HG02798 (cell line): Measurements from ENCODE around the gene CLEC20A.

ENCODE experiments used
- ATAC-seq: cut with Tn5 transposase; IDR thresholded peaks from one replicate; pipeline ENCODE4 v1.9.1; 2021; ENCODE audit warnings: mild to moderate bottlenecking; ENCODE audit not compliant: unreplicated experiment, poor library complexity

Gene CLEC20A

DNA sequence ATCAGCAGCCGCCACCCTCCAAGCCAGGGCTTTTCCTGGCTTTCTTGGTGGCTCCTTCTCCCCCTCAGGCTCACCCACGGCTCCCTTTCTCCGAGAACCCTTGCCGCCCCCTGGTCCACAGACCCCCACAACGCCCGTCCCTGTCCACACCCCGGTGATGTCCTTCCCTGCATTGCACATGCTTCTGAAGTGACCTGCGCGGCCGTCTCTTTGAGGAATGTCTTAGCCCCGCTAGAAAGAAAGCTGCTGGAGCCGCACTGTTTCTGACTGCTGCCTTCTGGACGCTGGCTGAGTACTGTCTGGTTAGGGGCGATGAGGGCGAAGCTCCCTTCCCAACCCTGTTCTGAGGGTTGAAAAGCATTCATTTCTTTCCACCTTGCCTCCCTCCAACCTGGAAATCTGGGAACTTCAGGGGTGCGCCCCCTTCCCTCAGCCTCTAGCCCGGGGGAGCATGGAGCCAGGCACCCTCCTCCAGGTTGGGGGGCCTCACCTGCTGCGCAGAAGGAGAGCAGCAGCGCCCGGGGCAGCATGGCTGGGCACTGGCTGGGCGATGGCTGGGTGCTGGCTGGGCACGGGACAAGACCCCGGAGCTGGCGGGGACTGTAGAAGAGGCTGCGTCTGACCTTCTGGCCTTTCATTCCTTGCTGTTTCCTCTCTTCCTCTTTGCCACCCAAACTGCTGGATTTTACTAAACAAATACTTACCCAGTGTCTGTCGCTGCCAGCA, at the start of gene CLEC20A:
CLEC20A (minus strand) TSS at position 555 of the 726 bp plus-strand sequence; CDS start at position 530, 25 bp downstream.
- no peak for ATAC-seq

DNA sequence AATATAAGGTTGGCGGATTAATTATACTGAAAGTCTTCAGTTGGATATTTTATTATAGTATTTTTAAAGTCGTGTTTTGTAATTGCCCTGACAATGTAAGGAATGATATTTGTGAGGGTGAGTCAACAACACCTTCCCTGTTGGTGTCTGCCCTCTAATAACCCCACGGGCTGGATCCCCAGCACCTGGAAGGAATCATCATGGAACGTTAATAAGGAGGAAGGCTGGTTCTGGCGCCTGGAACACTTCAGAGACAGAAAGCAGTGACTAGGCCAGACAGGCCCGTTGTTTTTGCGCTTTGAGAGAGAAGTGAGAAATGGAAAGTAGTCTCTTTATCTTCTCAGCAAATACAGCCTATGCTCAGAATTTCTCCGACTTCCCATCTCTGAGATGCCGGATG, 47.8 kb upstream of the CLEC20A start:
- ATAC-seq: no peak

DNA sequence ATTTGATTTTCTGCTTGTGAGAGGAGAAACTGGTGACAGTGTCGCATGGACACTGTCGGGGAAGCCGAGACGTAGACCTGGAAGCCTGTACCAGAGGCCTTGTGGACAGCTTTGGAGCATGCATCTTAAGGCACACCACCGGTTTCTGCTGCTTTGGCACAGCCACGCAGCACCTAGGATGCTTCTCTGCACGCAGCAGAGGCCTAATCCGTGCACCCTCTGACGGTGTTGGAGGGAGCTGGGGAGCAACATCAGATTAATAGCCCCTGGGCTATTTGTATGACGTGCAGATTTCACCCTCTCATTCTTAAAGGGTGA, 46.5 kb upstream of the CLEC20A start:
- ATAC-seq: peak; percentile 45

DNA sequence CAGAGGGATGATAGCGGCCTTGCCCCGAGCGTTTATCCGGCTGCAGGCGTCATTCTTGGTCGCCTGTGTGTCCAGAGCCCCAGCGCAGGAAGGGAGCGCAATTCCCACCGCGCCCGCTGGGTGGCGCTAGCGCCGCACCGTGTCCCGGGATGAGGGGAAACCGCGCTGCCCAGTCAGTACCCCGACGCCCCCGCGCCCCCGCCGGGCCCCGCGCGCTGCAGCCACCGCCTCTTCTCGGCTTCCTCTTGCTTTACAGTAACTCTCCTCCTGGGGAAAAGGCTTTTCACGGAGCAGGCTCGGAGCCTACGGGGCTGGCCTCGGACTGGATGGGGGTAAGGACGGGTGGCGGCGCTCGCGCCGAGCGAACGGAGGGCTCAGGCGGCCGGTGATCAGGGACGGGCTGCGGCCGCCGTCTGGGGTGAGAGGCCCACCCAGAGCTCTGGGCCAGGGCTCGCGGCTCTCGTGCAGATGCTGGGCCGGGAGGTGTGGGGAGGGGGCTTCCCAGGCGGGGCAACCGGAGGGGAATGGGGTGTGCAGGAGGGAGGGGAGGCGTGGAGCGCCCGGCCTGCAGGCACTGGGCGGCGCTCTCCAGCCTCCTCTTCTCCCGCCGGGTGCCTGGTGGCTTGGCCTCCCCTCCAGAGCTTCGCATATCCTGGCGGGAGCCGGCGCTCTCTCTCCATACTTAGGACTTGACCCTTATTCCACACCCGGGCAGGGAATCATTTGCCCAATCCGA, 46.0 kb upstream of the CLEC20A start:
- peak; percentile 78 for ATAC-seq

DNA sequence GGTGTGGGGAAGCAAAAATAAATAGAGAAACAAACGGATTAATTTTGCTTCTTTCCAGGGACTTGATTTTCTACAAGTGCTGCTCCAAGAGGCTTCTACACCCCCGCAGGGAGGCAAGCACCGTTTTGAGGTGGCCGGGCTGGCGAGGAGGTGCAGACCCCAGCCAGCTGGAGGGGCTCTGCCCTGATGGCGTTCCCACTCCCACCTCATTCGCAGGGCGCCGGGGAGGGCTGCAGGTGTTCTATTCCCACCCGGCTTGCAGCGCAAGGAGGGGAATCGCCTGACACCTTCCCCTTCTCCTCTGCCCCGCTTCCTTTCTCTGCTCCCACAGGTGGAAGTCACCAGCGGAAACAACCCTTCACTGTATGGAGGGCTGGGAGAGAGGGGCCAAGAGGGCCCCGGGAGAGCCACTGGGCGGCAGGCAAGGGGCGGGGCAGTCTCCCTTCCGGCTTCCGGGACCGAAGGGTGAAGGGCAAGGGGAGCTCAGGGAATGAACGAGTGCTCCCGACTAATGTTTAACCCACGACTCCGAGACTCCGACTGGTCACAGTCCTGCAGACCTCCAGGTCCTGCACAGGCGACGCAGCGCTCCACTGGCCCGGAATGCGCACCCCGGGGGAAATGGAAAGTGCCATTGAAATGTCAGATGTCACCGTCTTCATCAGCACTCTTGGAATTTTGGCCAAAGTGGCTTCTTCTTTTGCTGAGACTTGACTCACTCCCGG, 45.2 kb upstream of the CLEC20A start:
- peak; percentile 52 for ATAC-seq

DNA sequence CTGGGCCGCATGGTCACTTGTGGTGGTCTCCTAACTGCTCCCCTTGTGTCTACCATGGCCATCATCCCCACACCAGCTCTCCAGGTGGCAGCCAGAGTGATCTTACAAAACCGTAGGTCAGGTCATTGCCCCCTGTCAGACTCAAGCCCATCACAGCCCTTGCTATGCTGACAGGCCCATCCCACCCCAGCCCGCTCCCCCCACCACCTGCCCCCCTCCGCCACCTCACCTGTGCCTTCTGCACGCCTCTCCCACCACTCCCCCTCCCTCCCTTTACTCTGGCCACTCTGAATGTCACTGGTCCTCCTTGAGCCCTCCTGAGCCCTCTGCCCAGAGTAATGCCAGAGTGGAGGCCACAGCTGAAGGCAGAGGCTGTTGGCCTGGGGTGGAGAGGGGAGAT, 44.6 kb upstream of the CLEC20A start:
- ATAC-seq: no peak

DNA sequence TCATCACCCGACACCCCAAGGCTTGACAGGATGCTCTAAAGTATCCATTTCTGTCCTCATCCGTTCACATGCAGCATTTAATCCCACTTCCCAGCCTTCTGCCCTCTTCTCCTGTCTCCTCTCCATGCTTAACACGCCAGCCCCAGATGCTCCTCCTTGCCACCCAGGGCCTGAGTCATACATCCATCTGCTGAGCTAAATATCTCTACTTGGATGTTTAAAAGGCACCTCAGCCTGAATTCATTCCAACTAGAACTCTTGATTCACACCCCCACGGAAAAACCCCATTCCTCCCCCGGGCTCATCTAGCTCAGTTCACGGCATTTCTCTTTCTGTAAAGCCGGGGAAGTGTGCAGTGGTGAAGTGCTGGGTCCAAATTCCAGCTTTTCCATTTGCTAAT, 43.9 kb upstream of the CLEC20A start:
- ATAC-seq: no peak

DNA sequence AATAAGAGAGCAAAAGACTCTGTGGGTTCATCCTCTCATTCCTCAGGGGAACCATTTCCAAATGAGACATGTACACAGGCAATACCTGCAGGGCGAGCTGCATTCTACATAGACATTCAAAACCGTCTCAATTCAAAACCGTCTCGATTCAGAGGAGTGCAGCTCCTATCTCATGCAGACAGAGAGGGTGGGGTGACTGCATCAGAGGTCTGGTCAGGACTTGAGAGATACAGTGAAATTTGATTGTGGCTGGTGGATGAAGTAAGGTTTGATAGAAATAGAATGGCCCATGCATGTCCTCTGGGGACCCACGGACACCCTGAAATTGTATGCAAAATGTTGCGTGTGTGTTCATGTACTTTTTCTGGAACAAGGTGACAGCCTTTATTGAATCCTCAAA, 43.4 kb upstream of the CLEC20A start:
- ATAC-seq: no peak

DNA sequence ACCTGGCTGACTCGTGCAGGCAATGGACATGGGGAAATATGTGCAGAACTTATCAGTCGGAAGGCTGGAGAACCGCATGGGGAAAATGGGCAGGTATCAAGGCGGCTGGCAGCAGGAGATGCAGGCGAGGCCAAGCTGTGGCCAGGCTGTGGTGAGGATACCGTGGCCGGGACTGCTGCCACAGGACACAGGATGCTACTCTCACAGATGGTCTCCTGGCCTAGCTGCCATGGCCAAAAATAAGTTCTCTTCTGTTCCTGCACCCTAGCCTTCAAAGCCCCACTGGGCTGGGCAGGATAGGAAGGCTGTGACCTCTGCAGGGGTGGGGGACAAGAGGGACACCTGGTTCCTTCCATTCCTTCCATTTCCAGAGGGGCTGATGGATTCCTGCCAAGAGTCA, 42.5 kb upstream of the CLEC20A start:
- no peak for ATAC-seq

DNA sequence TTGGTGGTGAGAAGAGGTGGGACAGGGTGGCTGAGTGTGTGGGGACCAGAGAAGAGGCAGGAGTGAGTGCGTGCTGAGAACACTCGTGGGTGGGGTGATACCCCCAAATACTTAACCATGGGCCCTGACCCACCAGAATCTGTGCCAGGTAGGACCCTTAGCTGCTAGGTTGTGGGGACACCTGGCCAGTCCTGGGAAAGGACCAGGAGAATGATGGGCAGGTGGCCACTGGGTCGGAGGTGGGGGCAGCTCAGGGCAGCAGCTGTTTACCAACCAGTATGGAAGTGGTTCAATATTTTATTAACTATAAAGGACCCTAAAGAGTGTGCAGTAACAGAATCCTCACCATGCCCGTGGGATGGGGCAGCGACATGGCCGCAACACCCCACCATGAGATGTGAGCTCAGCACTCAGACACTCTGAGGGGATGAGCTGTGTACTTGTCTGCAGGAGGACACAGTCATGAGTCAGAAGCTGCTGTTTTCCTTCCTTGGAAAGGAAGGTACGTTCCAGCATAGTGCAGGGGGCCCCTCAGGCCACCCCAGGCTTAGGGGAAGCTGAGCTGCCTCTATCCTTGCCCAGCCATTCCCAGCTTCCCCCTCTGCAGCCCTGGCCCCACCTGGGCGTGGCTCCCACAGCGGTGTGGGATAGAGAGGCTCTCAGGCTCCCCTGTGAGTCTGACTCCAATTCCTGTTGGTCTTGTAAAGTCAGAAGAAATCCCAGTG, 41.6 kb upstream of the CLEC20A start:
- ATAC-seq: no peak

DNA sequence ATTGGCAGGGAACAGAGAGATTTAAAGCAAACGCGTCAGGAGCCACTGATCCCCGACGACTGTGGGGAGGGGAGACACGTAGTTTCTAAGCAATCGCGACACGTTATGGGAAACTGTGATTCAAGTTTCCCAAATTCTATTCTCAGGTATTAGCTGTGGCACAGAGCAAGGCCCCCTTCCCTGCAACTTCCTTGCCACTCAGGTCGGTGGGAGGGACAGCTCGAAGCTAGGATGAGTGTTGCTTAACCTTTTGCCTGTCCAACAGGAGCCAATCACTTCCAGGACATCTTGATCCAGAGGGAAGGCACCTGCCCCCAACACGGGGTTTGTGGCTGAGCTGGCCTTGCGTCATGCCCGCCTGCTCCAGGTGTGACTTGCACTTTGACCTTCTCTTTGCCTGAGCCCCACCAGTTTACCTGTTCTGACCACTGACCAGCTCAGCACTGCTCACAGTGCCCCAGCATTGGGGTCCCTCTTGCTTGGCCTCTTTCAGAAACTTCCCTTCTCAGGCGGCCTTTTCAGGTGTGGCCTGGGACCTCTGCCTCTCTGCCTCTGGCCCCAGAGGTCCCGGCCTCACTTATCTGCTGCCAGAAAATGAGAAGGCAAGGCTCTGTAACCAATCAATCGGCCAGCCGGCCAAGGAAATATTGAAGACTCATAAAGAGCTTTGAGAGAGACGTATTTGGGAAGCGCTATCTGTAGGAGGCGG, 40.8 kb upstream of the CLEC20A start:
- no peak for ATAC-seq

DNA sequence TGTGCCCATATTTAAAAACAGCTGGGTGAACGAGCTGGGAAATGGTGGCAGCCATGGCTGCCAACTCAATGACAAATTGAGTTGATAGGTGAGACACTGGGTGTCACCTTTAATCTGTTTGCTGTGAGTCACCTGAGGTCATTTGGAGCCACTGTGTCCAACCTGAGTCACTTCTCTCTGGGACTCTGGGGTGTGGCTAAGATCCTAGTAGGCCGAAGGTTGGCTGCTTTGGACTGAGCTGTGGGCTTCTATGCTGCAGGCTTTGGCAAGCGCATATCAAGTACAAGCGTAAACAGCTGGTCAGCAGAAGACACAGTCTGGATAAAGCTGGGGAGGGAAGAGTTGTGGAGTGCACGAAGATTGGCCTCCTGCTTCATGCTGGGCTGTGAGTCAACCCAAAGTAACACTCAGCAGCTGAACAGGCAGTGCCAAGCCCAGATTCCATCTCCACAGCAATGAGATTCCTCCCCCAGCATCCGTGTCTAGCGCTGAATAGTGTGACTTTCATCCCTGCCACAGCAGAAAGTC, 40.1 kb upstream of the CLEC20A start:
- ATAC-seq: no peak

DNA sequence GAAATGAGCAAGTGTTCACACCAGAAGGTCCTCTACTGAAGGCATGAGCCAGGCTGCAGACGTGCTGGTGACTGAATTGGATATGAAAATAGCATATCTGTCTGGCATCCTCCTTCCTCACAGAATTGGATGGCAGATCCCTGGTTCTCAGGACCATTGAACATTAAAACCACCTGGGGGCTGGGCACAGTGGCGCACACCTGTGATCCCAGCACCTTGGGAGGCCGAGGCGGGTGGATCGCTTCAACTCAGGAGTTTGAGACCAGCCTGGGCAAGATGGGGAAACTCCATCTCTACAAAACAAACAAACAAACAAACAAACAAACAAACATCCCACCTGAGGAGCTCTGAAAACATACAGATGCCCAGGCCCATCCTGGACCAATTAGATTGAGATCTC, 39.6 kb upstream of the CLEC20A start:
- ATAC-seq: no peak

DNA sequence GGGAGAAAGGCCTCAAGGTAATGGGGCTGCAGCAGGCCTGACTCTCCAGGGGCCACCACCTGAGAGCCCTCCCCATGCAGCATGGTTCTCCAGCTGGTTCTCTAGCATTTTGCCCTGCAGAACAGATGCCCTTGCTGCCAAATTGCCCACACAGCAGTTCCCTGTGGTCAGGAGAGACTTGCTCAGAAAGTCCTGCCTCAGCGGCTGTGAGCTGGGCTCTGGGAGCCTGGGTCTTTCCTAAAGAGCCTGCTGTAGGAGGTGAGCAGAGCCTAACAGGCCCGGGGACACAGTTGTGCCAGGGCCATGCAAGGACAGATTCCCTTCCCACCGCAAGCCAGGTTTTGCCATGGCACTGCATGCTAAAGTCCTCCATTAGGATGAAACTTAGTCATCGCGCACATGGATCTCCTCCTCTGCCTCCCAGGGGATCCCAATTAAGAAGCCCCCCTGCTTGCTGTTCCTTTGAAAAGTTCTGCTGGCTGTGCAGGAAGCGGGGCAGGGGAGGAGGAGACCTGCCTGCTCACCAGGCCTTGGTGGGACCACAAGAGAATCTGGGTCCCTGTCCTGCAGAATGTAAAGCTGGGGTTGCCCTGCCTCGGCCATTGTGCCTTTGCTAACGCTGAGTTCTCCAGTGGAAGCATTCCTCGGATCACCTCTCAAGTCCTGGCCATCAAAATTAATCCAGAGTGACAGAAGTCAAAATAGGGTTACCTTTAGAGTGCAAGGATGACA, 37.5 kb upstream of the CLEC20A start:
- ATAC-seq: no peak

DNA sequence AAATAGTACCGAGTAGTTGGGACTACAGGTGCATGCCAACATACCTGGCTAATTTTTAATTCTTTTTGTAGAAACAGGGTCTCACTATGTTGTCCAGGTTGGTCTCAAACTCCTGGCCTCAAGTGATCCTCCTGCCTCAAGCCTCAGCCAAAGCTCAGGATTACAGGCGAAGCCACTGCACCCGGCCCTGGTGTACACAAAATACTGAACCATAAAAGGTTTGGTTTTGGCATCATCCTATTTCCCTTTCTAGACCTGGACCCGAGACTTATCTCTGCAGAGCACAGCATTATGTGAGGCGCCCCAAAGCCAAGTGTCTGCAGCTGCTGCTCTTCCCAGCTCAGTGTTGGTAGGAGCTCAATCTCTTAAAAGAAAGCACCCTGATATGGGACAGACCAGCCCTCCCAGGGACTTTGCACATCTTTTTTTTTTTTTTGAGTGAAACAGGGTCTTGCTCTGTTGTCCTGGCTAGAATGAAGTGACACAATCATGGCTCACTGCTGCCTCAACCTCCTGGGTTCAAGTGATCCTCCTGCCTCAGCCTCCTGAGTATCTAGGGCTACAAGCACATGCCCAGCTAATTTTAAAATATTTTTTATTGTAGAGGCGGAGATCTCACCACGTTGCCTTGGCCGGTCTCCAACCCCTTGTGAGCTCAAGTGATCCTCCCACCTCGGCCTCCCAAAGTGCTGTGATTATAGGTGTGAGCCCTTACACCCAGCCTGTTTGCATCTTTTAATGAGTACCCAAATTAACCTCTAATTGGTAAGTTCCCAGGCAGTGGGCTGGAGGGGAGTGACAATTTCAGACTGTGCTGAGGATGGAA, 36.6 kb upstream of the CLEC20A start:
- ATAC-seq: no peak

DNA sequence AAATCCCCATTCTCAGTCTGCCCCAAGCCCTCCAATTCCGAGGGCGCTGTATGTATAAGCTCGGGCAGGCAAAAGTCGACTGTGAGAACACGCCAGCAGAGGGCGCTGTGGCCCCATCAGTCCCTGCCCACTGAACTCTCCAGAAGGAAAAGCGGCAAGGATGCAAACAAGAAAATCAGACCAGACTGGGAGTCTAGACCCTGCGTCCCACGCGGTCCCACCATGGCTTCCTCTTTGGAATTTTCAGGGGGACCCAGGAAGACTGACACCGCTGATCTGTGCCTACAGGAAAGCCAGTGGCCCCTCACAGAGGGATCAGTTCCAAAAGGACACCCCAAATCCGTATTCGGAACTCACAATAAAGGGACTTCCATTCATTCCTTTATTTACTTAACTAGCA, 35.6 kb upstream of the CLEC20A start:
- ATAC-seq: peak; percentile 86

DNA sequence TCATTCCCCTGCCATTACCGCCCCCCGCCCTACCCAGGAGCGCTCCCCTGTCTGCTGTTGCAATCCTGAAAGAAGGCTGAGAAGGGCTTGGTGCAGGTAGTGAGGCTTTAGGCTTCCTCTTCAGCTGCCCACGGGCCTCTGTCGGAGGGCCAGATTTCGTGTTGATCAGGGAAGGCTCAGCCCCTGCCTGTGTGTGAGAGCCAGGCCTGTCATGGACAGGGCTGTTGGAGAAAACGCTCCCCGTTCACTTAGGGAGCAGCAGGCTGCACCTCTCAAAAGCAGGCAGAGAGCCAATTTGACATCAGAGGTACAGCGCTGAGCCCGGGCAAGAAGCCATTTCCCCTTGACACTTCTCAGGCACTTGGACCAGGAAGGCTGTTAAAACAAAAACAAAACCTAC, 35.1 kb upstream of the CLEC20A start:
- ATAC-seq: peak; percentile 20

DNA sequence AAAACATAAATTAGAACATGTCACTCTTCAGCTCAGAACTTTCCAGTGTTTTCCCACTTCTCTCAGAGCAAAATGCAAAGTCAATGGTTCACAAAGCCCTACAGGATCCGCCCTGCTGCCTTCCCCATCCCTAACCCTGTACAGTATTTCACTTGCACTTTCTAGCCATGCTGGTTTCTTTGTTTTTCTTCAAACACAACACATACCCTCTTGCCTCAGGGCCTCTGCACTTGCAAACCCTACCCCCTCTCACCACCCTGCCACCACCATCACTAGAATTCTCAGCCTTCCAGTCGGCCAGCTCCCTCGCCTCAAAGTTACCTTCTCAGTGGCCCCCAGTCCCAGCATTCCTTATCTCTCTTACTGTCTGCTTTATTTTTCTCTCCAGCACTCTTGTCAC, 33.7 kb upstream of the CLEC20A start:
- no peak for ATAC-seq

DNA sequence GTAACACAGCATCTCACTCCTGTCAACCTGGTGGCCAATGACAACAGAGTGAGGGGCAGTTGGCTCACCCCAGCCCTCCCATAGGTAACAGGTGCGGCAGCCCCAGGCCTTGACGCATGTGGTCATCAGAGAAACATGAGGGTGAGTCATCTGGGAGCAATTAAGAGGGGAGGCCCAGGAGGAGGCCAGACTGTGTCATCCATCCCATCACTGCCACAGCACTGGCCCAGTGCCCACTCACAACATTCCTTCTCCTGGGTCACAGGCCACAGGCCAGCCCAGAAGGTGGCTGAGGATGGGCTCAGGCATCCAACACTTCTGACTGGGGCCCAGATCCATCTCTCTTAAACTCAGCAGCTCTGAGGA, 33.3 kb upstream of the CLEC20A start:
- ATAC-seq: no peak
